OCI-LY7 (cell line): Measurements from ENCODE around the gene SGTA. TPM values are rescaled to one million over a fixed set of nuclear protein-coding genes. Genes with fewer than 3 reads are reported as not detected.

Experiments used
- BruUV-seq: library from RNA; stranded (reverse); fragments of 400-500 nt; replicated peaks from 2 replicates; lab custom pipeline; 2021; lab: Mats Ljungman, UMichigan
- CTCF ChIA-PET: fragments of 300-600 bp; sonication (Branson Sonifier 250); formaldehyde crosslinking; loops from one replicate; lab custom pipeline; 2022; ENCODE audit warnings: antibody characterized with exemption; ENCODE audit not compliant: unreplicated experiment; lab: Charles Lee
- POLR2A ChIA-PET: fragments of 300-600 bp; sonication (Branson Sonifier 250); formaldehyde crosslinking; loops from one replicate; lab custom pipeline; 2022; ENCODE audit warnings: antibody characterized with exemption; lab: Charles Lee
- DNase-seq: peaks from one replicate; pipeline ENCODE4 v3.0.0-alpha.2; 2015; ENCODE audit warnings: low spot score
- H2AFZ ChIP-seq: fragments of 200-600 bp; sonication (generic), shearing (Covaris generic); 2 replicates; pipeline ENCODE4 v1.6.1; 2014; ENCODE audit warnings: mild to moderate bottlenecking, antibody characterized with exemption, low read length, moderate library complexity
- H3K27ac ChIP-seq: fragments of 200-600 bp; sonication (generic); 2 replicates; pipeline ENCODE4 v1.5.1; 2014; ENCODE audit warnings: mixed run types, low read depth, mild to moderate bottlenecking, moderate library complexity, low read length, inconsistent platforms; ENCODE audit not compliant: poor library complexity, severe bottlenecking
- H3K36me3 ChIP-seq: fragments of 200-600 bp; sonication (generic); 2 replicates; pipeline ENCODE4 v1.6.1; 2014; ENCODE audit warnings: mild to moderate bottlenecking, antibody characterized with exemption, low read length, moderate library complexity, mixed read lengths; ENCODE audit not compliant: insufficient read depth
- H3K4me1 ChIP-seq: fragments of 200-600 bp; sonication (generic); 2 replicates; pipeline ENCODE4 v1.5.1; 2014; ENCODE audit warnings: mild to moderate bottlenecking, low read length; ENCODE audit not compliant: insufficient read depth, poor library complexity, severe bottlenecking
- H3K4me2 ChIP-seq: fragments of 200-600 bp; sonication (generic); 2 replicates; pipeline ENCODE4 v1.6.1; 2014; ENCODE audit warnings: mild to moderate bottlenecking, low read length
- H3K4me3 ChIP-seq: fragments of 200-600 bp; sonication (generic); 2 replicates; pipeline ENCODE4 v1.5.1; 2014; ENCODE audit warnings: mild to moderate bottlenecking, low read depth, low read length; ENCODE audit not compliant: poor library complexity, severe bottlenecking
- H3K79me2 ChIP-seq: fragments of 200-600 bp; sonication (generic); 2 replicates; pipeline ENCODE4 v1.6.1; 2016; ENCODE audit warnings: low read depth, mild to moderate bottlenecking, low read length, moderate library complexity, mixed read lengths; ENCODE audit not compliant: insufficient read depth
- H3K9me2 ChIP-seq: fragments of 200-600 bp; sonication (generic); 2 replicates; pipeline ENCODE4 v1.6.1; 2016; ENCODE audit warnings: mild to moderate bottlenecking, low read length, mixed read lengths; ENCODE audit not compliant: insufficient read depth
- H3K9me3 ChIP-seq: fragments of 200-600 bp; sonication (generic); 2 replicates; pipeline ENCODE4 v1.6.1; 2014; ENCODE audit warnings: mild to moderate bottlenecking, mixed run types, low read length, mixed read lengths
- H4K20me1 ChIP-seq: fragments of 200-600 bp; sonication (generic); 2 replicates; pipeline ENCODE4 v1.6.1; 2014; ENCODE audit warnings: mild to moderate bottlenecking, antibody characterized with exemption, low read length, moderate library complexity, mixed read lengths; ENCODE audit not compliant: insufficient read depth
- EZH2phosphoT487 ChIP-seq: fragments of 200-600 bp; sonication (generic); IDR thresholded peaks from 2 replicates; pipeline ENCODE4 v1.6.1; 2018; ENCODE audit warnings: low read depth, borderline replicate concordance, mild to moderate bottlenecking, mixed run types, antibody characterized with exemption, low read length, moderate library complexity, mixed read lengths
- intact Hi-C: fragments of 100-400 bp; cut with micrococcal nuclease; formaldehyde crosslinking; loops from one replicate; pipeline ENCODE4 v1.10.0; 2022; ENCODE audit not compliant: unreplicated experiment
- total RNA-seq, 2 experiments: library from RNA; depleted of rRNA in 1 of 2; stranded (reverse); fragments of >200 nt in 1 of 2; shearing (Covaris generic) in 1 of 2; gene quantifications; 2 replicates each; pipeline ENCODE4 v1.2.3, GENCODE V29; 2014 to 2022
- TF ChIP-seq, protein P1 (sequence below): fragments of 200-600 bp; sonication (generic); conservative IDR thresholded peaks from 2 replicates; pipeline ENCODE4 v1.5.1; 2014; ENCODE audit warnings: mild to moderate bottlenecking, antibody characterized with exemption, low read length, moderate library complexity, mixed read lengths

SGTA gene
- total RNA-seq, 2 experiments from 2014 or later: 68.2 to 82.4 TPM

- no peaks in the 10 kb centered on the region for H3K9me3 ChIP-seq
- H3K79me2 ChIP-seq: no peaks in the 10 kb centered on the region
- BruUV-seq: no TSS peak
- H3K36me3 ChIP-seq: no peaks in the 10 kb centered on the region
- no peaks in the 10 kb centered on the region for H3K9me2 ChIP-seq
- DNase-seq: no peak
- ChIA-PET CTCF (no interaction called here), POLR2A (no interaction called here)
- H3K27ac ChIP-seq: no peak overlapping the region
- H2AFZ ChIP-seq: no peak overlapping the region
- intact Hi-C loops: no loop called here
- no peaks in the 10 kb centered on the region for H4K20me1 ChIP-seq
- no peak overlapping the region for H3K4me2 ChIP-seq
- no peak overlapping the region for H3K4me3 ChIP-seq
- TF ChIP-seq EZH2phosphoT487: no peak
- TF ChIP-seq, protein P1, sequence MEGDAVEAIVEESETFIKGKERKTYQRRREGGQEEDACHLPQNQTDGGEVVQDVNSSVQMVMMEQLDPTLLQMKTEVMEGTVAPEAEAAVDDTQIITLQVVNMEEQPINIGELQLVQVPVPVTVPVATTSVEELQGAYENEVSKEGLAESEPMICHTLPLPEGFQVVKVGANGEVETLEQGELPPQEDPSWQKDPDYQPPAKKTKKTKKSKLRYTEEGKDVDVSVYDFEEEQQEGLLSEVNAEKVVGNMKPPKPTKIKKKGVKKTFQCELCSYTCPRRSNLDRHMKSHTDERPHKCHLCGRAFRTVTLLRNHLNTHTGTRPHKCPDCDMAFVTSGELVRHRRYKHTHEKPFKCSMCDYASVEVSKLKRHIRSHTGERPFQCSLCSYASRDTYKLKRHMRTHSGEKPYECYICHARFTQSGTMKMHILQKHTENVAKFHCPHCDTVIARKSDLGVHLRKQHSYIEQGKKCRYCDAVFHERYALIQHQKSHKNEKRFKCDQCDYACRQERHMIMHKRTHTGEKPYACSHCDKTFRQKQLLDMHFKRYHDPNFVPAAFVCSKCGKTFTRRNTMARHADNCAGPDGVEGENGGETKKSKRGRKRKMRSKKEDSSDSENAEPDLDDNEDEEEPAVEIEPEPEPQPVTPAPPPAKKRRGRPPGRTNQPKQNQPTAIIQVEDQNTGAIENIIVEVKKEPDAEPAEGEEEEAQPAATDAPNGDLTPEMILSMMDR: no peak
- H3K4me1 ChIP-seq: no peaks in the 10 kb centered on the region
Measured at GRCh38 chr19:2827022-2827421, 43.9 kb upstream of the SGTA start.

GRCh38 chr19:2824129-2824528 is 41.1 kb upstream of the SGTA start:
- H3K4me2 ChIP-seq: no peak overlapping the region
- no peaks in the 10 kb centered on the region for H3K9me2 ChIP-seq
- H3K4me3 ChIP-seq: no peak overlapping the region
- H3K9me3 ChIP-seq: no peaks in the 10 kb centered on the region
- no TSS peak for BruUV-seq
- H2AFZ ChIP-seq: no peak overlapping the region
- POLR2A ChIA-PET: no interaction called here
- DNase-seq: no peak
- CTCF ChIA-PET: no interaction called here
- no peaks in the 10 kb centered on the region for H3K36me3 ChIP-seq
- no peak overlapping the region for H3K27ac ChIP-seq
- no peaks in the 10 kb centered on the region for H3K79me2 ChIP-seq
- H3K4me1 ChIP-seq: peaks cover 4% of the 10 kb centered on the region
- no peaks in the 10 kb centered on the region for H4K20me1 ChIP-seq
- intact Hi-C loops: no loop called here
- TF ChIP-seq, protein P1: no peak

- H3K4me3 ChIP-seq: no peak overlapping the region
- no peaks in the 10 kb centered on the region for H3K9me3 ChIP-seq
- H4K20me1 ChIP-seq: no peaks in the 10 kb centered on the region
- H3K79me2 ChIP-seq: no peaks in the 10 kb centered on the region
- H3K4me1 ChIP-seq: peaks cover 4% of the 10 kb centered on the region
- DNase-seq: no peak
- POLR2A ChIA-PET: no interaction called here
- no peak for TF ChIP-seq EZH2phosphoT487
- TF ChIP-seq, protein P1: no peak
- intact Hi-C loops: no loop called here
- no peaks in the 10 kb centered on the region for H3K36me3 ChIP-seq
- CTCF ChIA-PET: no interaction called here
- BruUV-seq: no TSS peak
- no peak overlapping the region for H3K4me2 ChIP-seq
- H2AFZ ChIP-seq: no peak overlapping the region
- H3K27ac ChIP-seq: no peak overlapping the region
- no peaks in the 10 kb centered on the region for H3K9me2 ChIP-seq
Measured at GRCh38 chr19:2823646-2824045, 40.6 kb upstream of the SGTA start.
